GM11168 (cell line): ENCODE results near the gene MAP4K4.
"Not testable (repeated sequence)": the region's sequence is repeated elsewhere in the genome, so short reads cannot be mapped to it uniquely, and the experiment has no call there.

Experiments
- in situ Hi-C: fragments of 300-500 bp; cut with MboI; formaldehyde crosslinking; loops from one replicate; pipeline ENCODE4 v1.12.0; 2022; ENCODE audit warnings: low sequenced_read_pairs; ENCODE audit not compliant: unreplicated experiment

The MAP4K4 gene

GRCh38 chr2:101935764-101936163, 238.3 kb downstream of the MAP4K4 start:
- in situ Hi-C loops, result not testable (repeated sequence)

DNA sequence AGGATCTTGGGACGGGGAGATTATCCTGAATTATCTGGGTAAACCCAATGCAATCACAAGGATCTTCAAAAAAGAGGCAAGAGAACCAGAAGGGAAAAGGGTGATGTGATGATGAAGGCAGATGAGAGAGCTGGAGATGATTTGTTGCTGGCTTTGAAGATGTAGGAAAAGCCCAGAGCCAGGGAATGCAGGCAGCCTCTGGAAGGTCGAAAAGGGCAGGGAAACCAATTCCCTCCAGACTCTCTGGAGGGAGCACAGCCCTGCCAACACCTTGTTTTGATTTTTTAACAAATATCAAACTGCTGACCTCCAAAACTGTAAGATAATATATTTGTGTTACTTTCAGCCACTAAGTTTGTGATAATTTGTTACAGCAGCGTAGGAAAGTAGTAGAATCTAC, 245.3 kb downstream of the MAP4K4 start:
- in situ Hi-C loops, result no loop called here
